Measurements from ENCODE around the gene CTSL.
"Not testable (repeated sequence)": the region's sequence is repeated elsewhere in the genome, so short reads cannot be mapped to it uniquely, and the experiment has no call there.

Gene CTSL

DNA sequence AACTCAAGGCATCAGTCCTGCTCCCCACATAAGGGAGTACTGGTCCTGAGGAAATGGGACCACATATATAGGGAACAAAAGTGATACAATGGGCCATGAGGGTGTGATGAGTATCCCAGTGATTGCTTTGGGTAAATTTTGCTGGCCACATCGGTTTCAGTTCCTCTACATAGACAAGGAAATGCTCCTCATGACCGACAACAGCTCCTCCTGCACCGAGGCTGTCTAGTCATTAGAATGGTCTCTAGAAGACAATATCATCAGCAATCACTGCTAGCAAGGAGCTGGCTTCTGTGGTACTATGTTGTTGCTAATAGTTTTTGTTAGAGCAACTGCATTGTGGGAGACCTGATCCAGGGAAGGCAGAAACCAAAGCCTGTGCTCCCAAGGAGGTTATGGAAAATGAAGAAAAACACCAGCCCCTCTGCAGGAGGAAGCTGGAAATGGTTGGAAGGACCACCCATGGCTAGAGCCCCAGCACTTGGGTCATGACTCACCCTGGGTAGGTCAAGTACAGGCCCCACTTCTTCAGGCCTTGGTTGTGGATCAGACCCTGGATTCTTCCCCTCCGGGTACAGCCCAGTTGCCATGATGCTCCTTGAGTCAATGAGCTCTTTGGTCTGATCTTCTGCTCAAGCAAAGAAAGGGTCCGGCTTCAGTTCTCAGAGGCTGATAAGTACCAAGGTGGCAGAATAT, 3.4 kb upstream of the CTSL start:
- DNase-seq = peak; percentile 5

DNA sequence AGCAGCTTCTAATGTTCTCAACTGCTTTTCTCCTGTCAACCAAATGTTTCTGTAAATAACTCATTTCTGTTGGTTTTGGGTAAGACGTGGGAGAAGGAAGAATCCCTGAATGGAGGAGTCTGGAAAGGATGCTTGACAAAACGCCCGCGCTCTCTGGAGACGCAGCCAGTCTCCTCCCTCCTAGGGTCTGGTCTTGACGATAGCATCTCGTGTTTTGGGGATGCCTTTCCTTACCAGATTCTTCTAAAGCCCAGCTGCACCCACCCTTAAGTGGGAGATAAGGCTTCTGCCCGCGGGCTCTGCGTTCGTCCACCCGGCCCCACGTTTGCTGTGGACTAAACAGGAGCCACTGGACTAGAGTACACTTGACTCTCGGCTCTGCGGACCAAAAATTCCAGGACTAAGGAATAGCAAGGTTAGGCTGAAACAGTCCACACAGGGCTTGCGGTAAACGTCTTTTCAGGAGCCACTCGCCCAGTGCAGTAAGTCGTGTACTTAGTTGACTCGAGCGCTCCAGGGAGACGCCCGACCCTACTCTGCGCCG, 491 bp upstream of the CTSL start:
- peak; percentile 12 for DNase-seq

DNA sequence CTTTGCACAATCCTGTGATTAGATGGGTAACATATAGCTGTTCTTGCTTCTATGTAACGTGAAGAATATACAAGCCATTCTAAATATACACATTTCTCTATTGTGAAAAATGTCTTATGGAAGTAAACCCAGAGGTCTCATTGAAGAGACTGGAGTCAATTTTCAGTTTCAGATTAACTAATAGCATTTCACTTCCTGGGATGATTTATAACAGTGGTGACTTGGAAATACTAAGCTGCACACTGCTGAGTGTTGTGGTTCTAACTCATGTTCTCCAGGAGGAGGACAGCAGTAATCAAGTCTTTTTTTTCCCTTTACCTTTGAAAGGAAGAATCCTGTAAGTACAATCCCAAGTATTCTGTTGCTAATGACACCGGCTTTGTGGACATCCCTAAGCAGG, 3.3 kb downstream of the CTSL start:
- DNase-seq = no peak

DNA sequence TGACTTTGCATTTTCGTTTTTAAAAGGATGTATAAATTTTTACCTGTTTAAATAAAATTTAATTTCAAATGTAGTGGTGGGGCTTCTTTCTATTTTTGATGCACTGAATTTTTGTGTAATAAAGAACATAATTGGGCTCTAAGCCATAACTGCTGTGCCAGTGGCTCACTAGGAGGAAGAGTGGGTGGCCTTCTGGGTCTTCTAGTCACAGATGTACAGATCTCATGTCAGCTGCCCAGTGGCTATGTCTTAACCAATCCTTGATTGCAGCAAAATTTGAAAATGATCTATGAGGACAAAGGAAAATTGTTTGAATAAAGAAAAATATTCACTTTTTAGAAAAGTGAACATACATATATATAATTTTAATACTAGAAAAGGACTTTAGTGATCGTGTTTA, 5.4 kb downstream of the CTSL start:
- DNase-seq = no peak

DNA sequence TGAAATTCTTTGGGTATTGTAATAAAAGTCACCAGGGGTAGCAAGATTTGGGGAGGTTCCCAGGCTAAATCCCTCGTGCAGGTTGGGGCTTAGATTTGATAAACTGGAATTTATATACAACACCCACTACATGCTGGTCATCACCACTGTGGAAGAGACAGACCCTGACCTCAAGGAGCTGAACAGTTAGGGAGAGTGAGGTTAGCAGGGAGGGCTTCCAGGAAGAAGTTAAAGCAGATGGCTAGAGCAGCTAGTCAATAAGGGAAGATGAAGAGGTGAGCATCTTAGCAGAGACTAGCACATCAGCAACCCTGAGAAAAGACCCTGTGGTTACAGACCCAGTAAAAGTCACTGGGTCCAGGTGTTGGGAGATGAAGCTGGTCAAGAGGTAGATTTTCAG, 6.4 kb downstream of the CTSL start:
- DNase-seq = no peak

DNA sequence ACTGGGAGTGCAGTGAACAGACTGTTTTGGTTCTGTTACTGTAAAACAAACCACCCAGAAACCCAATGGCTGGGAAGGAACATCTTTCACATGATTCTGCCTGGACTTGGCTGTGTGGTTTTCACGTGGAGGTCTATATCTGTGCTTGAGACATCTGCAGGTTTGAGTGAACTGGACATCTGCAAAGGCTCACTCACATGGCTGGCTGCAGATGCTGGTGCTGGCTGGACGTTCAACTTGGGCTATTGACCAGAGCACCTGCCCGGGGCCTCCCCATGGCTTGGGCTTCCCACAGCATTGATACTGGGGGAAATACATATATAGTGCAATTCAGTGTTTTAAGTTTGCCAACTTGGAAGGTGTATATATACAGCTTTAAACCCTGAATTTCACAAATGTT, 6.8 kb downstream of the CTSL start:
- no peak for DNase-seq

DNA sequence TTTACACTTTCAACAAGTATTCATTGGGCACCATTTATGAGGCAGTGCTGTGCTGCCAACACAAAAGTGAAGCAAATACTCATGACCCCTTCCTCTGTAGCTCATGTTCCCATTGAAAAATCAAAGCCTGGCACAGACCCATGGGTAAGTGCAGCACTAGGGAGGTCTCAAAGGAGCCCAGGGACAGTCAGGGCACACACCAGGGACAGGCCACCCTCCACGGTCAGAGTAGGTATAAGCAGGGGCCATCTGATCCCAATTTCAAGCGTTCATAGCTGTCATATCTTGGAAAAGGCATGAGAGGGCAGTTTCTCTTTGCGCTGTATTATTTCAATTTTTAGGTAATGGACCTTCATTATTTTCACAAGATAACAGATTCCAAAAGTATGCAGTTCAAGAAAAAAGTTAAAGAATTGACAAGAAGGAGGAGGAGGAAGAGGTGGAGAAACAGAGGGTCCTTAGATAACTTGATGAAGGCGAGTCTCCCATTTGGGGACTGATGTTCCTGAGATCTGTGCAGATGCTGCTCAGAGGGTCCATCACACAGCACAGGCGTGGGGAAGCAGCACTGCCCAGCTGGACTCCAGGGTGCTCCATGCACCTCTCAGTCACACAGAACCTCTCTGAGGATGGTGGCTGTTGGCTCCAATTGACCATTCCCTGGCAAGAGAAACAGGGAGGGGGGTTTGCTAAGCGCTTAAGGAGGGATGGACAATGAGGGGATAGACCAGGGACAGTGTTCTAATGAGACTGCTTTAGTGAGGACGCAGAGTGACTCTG, 7.5 kb downstream of the CTSL start:
- no peak for DNase-seq

DNA sequence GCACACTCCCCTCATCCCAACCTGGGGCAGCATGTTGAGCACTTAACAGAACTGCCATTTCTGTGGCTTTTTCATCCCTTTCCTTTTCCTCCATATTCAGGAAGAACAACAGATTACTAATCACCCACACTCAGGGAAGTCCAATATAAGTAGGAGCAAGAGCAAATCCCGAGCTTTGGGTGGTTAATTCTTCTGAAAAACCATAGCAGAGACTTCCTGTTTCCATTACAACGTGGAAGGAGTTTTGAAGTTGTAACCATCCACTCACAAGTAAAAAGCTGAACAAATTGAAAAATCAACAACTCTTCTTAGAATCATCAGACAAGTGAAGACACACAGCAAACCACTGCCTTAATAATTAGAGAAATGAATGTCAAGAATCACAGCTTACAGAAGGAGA, 8.2 kb downstream of the CTSL start:
- no peak for DNase-seq

DNA sequence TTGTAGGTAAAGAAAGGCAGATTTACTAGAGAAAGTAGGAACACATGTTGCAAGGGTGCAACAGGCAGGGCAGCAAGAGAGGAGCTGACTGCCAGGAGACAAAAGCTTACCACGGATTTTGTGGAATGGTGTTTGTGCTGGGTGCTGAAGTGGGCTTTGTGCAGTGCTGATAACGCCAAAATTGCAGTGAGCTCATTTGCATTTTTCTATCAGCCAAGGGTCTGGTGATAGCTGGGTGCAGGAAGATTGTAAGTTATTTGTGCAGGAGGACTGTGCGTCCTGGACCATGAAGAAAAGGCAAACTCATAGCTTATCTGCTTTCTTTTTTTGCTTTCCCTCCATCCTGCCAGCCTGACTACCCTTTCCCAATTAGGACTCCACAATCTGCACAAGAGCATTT, 13.6 kb downstream of the CTSL start:
- no peak for DNase-seq

DNA sequence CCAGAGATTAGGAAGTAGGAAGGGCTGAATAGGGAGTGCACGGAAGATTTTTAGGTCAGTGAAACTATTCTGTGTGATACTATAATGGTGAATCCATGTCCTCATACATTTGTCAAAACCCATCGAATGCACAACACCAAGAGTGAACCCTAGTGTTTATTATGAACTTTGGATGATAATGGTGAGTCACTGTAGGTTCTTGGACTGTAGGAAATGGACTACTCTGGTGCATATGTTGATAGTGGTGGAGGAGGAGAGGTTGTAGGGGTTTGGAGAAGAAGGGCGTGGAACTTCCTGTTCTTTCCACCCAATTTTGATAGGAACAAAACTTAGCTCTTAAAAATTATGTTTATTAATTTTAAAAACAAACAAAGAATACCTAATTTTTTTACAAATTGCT, 14.3 kb downstream of the CTSL start:
- no peak for DNase-seq

DNA sequence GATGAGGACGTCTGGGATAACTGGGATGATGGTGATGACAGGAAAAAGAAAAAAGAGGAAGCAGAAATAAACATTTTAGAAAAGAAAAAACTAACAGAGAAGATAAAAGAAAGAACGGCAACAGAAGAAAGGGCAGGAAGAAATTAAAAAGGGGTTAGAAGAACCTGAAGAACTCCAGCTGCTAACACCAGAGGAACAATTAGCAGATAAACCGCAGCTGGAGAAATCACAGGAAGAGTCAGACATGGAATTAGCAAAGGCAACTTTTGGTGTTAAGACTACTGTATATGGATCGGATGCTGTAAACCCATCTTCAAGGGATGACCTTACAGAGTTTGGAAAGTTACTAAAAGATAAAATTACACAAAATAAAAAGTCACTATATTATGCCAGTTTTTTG, 15.4 kb downstream of the CTSL start:
- DNase-seq = no peak

DNA sequence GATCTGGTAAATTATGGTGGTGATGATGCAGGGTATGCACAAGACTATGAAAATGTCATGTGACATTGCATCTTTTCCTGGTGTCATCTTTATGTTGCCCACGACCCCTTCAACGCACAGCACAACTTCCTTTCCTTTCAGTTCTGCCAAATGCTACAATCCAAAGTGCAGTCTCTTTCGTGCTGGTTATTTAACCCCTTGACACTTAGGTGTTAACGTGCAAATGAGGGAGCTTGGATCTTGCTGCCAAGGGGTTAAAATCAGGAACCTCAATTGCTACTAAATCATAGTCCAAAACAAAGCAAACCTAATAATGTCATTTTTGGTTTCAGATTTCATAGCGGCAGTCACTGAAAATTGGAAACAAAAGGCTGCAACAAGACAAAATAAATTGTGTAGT, 16.0 kb downstream of the CTSL start:
- no peak for DNase-seq

DNA sequence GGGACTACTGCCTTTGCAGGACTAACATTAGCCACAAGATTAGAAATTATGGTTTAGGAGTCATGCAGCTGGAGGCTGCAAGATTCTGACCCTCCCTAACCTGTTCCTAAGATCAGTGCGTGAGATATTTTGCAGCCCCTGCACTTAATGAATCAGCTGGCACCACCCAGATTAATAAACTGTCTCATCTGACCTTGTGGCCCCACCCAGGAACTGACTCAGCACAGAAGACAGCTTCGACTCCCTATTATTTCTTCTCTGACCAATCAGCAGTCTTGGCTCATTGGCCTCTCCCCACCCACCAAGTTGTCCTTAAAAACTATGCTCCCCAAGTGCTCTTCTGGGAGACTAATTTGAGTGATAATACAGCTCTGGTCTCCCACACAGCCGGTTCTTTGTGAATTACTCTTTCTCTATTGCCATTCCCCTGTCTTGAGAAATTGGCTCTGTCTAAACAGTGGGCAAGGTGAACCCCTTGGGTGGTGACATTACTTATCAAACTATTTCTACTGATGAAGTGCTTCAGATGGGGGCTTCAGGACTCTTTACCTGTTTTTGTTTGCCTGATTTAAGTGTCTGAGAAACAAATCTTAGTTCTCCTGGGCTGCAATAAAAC, 17.0 kb downstream of the CTSL start:
- DNase-seq = no peak

DNA sequence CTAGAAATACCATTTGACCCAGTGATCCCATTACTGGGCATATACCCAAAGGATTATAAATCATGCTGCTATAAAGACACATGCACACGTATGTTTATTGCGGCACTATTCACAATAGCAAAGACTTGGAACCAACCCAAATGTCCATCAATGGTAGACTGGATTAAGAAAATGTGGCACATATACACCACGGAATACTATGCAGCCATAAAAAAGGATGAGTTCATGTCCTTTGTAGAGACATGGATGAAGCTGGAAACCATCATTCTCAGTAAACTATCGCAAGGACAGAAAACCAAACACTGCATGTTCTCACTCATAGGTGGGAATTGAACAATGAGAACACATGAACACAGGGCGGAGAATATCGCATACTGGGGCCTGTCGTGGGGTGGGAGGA, 18.3 kb downstream of the CTSL start:
- DNase-seq = not testable (repeated sequence)

DNA sequence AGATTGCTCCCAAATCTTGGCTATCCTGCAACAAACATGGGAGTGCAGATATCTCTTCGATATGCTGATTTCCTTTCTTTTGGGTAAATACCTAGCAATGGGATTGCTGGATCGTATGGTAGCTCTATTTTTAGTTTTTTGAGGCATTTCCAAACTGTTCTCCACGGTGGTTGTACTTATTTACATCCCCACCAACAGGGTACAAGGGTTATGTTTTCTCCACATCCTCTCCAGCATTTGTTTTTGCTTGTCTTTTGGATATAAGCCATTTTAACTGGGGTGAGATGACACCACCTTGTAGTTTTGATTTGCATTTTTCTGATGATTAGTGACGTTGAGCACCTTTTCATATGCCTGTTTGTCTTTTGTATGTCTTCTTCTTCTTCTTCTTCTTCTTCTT, 20.3 kb downstream of the CTSL start:
- no peak for DNase-seq

DNA sequence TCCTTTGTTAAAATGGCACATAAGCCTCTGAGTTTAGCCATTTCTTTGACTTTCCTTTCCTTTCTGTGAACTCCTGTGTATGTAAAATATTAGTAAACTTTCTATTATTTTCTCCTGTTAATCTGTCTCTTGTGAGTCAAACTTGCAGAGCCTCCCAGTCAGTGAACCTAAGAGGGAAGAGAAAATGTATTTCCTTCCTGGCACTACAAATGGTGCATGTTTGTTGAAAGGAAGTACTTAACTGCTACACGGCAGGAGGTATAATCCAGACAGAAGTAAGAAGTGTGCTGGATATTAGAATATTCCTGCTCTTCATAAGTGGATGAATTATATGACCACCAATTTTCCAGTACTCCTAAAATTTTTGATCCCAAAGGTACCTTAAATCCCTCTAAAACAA, 23.0 kb downstream of the CTSL start:
- DNase-seq = no peak

DNA sequence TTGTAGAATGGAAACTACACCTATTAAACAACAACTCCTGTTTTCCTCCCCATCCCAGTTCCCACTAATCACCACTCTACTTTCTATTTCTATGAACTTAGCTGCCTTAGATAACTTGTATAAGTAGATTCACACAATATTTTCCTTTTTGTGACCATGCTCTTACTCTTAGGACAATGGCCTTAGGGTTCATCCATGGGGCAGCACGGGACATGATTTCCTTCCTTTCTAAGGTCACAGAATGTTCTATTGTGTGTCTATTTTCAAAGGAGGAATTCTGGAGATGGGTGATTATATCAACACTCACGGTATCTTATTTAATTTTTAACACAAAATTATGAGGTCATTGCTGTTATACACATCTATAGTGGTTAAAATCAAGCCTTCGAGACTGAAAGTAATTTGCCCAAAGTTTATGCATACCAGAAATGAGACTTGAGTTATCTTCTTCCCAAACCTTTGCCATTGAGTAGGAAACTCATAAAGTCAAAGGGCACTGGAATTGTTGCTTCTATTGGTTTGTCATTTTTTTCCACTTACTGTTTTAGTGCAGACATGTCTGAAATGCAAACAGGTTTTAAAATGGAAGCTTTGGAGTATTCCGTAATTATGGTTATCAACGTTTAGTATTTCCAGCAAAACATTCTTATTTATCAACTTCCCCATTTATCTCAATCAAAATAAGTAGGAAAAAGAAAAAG, 23.6 kb downstream of the CTSL start:
- DNase-seq = no peak

DNA sequence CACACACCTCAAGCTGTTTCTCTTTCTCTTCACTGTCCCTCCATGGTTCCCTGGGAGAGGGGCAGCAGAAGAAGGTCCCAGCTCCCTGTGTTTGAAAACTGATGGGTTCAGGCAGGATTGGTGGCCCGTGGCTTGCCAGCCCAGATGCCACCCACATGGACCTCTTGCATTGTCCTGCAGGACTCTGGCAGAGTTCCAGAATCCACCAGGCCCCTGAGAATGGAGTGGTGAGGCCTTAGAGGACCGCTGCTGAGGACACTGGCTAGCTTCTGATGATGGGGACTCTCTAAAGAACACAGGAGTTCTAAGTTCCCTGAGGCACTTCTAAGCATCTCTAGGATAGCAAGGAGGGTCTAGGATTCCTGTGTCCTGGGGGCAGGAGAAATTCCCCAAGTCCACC, 24.8 kb downstream of the CTSL start:
- no peak for DNase-seq

DNA sequence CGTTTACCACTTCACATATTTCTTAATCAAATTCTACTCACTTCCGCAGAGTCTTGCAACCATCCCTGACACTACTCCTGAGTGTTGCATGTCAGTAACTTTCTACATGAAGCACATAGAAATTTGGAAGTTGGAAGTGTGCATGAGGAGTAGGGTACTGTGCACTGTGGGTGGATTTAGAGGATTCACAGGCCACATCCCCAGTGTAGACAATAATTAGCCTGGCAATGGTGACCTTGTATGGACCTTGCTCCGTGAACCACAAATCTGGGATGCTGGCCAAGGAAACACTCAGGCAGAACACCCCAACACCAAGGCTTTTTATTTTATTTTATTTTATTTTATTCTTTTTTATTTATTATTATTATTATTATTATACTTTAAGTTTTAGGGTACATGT, 25.5 kb downstream of the CTSL start:
- DNase-seq = no peak

DNA sequence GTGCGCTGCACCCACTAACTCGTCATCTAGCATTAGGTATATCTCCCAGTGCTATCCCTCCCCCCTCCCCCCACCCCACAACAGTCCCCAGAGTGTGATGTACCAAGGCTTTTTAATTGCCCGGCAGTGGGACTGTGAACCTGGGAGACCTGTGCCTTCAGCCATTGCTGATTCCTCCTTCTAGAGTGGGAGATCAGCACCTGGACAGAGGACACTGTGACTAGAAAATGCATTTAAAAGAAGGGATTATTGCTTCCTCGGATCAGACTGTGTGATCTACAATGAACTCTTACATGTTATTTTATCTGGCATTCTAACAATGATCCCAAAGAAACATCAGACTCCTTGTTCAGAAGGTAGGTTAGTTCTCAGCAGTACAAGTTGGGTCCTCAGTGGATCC, 25.9 kb downstream of the CTSL start:
- no peak for DNase-seq

DNA sequence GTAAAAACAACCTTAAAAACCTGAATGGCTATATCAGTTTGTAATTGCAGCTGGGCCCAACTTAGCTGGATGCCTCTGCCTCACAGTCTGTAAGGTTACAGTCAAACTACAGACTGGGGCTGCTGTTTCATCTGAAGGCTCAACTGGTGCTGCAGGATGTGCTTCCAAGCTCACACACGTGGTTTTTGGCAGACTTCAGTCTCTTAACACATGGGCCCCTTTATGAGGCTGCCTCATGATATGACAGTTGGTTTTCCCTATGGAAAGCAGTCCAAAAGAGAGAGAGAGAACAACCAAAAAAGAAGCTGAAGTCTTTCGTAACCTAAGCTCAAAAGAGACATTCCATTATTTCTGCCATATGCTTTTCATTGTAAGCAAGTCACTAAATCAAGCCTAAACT, 27.4 kb downstream of the CTSL start:
- no peak for DNase-seq

DNA sequence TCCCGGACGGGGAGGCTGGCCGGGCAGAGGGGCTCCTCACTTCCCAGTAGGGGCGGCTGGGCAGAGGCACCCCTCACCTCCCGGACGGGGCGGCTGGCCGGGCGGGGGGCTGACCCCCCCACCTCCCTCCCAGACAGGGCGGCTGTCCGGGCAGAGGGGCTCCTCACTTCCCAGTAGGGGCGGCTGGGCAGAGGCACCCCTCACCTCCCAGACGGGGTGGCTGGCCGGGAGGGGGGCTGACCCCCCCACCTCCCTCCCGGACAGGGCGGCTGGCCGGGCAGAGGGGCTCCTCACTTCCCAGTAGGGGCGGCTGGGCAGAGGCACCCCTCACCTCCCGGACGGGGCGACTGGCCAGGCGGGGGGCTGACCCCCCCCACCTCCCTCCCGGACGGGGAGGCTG, 32.4 kb downstream of the CTSL start:
- DNase-seq = not testable (repeated sequence)

DNA sequence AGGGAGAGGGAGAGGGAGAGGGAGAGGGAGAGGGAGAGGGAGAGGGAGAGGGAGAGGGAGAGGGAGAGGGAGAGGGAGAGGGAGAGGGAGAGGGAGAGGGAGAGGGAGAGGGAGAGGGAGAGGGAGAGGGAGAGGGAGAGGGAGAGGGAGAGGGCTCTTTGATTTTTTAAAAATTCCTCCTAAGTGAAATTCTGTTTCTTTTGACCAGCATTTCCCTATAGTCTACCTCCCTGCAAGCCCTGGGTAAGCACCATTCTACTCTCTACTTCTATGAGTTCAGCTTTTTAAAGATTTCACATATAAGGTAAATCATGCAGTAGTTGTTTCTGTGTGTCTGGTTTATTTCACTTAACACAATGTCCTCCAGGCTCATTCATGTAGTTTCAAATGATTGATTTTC, 34.1 kb downstream of the CTSL start:
- not testable (repeated sequence) for DNase-seq
